Adipocyte (in vitro differentiated cells): ENCODE measurements around the gene OGFOD1.

ENCODE experiments used
- DNase-seq: peaks from one replicate; pipeline ENCODE4 v3.0.0-alpha.2; 2015; ENCODE audit warnings: low read depth
- H3K27me3 ChIP-seq: replicated peaks from 2 replicates; pipeline ENCODE4 v1.7.0; 2013; ENCODE audit warnings: mild to moderate bottlenecking, low read length, moderate library complexity; ENCODE audit not compliant: control insufficient read depth, insufficient read depth
- H3K36me3 ChIP-seq: 2 replicates; pipeline ENCODE4 v1.7.0; 2013; ENCODE audit warnings: low read length, mild to moderate bottlenecking, moderate library complexity; ENCODE audit not compliant: control insufficient read depth, insufficient read depth, severe bottlenecking
- H3K4me1 ChIP-seq: 2 replicates; pipeline ENCODE4 v1.7.0; 2013; ENCODE audit warnings: mild to moderate bottlenecking, low read length, moderate library complexity; ENCODE audit not compliant: control insufficient read depth, insufficient read depth
- H3K4me3 ChIP-seq: 2 replicates; pipeline ENCODE4 v1.7.0; 2013; ENCODE audit warnings: mild to moderate bottlenecking, low read length, moderate library complexity
- H3K9ac ChIP-seq: 2 replicates; pipeline ENCODE4 v1.7.0; 2013; ENCODE audit warnings: mild to moderate bottlenecking, low read length, moderate library complexity
- H3K9me3 ChIP-seq: 2 replicates; pipeline ENCODE4 v1.7.0; 2013; ENCODE audit warnings: mild to moderate bottlenecking, low read length, moderate library complexity; ENCODE audit not compliant: control insufficient read depth

The OGFOD1 gene

GRCh38 chr16:56513972-56514371, 62.6 kb downstream of the OGFOD1 start:
- Histone ChIP-seq H3K36me3 (peaks cover 20% of the 10 kb centered on the region), H3K4me3 (no peak overlapping the region), H3K9ac (no peak overlapping the region), H3K27me3 (no peaks in the 10 kb centered on the region), H3K9me3 (no peaks in the 10 kb centered on the region), H3K4me1 (peaks cover 10% of the 10 kb centered on the region)
- peak; percentile 75 for DNase-seq

GRCh38 chr16:56514845-56515244, 63.5 kb downstream of the OGFOD1 start:
- DNase-seq: no peak
- Histone ChIP-seq H3K4me1 (peaks cover 10% of the 10 kb centered on the region), H3K36me3 (peaks cover 12% of the 10 kb centered on the region), H3K4me3 (no peak overlapping the region), H3K9ac (no peak overlapping the region), H3K9me3 (no peaks in the 10 kb centered on the region), H3K27me3 (no peaks in the 10 kb centered on the region)

GRCh38 chr16:56515665-56516064, 64.3 kb downstream of the OGFOD1 start:
- no peak overlapping the region for H3K4me3 ChIP-seq
- H3K27me3 ChIP-seq: no peaks in the 10 kb centered on the region
- peaks cover 15% of the 10 kb centered on the region for H3K4me1 ChIP-seq
- no peak overlapping the region for H3K9ac ChIP-seq
- H3K36me3 ChIP-seq: peaks cover 10% of the 10 kb centered on the region
- no peak for DNase-seq
- H3K9me3 ChIP-seq: no peaks in the 10 kb centered on the region

DNA sequence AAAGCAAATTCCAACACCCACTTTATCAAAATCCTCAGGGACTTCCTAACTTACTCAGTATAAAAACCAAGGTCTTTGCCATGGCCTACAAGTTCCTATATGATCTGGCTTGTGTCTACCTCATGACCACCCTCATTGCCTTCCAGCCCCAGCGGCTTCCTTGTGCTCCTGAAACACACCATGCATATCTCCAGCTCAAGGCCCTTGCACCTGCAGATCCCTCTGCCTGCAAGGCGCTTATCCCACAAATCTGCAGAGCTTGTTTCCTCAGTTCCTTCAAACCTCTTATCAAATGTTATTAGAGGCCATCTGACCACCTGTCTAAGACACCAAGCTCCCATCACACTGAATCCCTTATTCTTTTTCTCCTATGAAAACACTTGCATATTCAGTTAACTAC, 65.9 kb downstream of the OGFOD1 start:
- no peaks in the 10 kb centered on the region for H3K9me3 ChIP-seq
- no peak overlapping the region for H3K9ac ChIP-seq
- peaks cover 15% of the 10 kb centered on the region for H3K4me1 ChIP-seq
- no peaks in the 10 kb centered on the region for H3K27me3 ChIP-seq
- peaks cover 2% of the 10 kb centered on the region for H3K36me3 ChIP-seq
- DNase-seq: no peak
- no peak overlapping the region for H3K4me3 ChIP-seq

GRCh38 chr16:56518425-56518824, 67.1 kb downstream of the OGFOD1 start:
- H3K27me3 ChIP-seq: no peaks in the 10 kb centered on the region

DNA sequence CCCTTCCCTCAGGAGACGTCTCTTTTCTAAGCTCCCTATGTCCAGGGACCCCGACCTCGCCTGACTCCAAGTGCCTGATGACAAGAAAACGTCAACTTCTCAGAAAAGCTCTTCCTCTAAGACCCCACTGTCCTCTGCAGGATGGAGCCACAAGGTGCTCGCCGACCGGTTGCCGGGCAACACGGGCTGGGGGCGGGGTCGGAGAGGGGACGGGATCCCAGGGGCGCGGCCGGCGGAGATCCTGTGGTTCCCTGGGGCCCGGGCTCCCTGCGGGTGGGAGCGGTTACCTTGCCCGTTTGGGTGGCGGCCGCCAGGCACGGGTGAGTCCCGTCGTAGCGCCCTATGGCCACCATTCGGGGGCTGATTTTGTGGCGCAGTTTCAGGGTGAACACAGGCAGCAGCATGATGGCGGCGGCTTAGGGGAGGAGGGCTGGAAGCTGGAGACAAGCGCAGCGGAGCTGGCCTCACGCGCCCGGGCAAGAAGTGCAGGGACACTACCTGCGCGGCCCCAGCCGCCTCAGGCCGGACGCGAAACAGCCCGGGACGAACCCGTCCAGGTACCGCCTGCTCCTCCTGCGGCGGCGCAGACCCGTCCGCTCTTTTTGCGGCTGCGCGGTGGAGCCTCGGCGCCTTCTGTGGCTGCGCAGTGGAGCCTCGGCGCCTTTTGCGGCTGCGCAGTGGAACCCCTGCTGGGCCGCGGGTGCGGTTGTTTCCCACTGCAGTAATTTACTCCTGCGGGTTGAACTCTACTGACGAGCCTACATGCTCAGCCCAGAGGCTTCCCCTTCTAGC, 68.3 kb downstream of the OGFOD1 start, which contains the start of gene BBS2:
Gene BBS2 (minus strand): TSS at position 566 of the 792 bp plus-strand sequence. CDS start 162 bp downstream, at position 404.
- Histone ChIP-seq H3K27me3 (no peaks in the 10 kb centered on the region), H3K9ac (peak within 1 kb of the TSS; percentile 93), H3K9me3 (no peaks in the 10 kb centered on the region)

More at GRCh38 chr16:56518425-56518824, 67.1 kb downstream of the OGFOD1 start:
- H3K9me3 ChIP-seq: no peaks in the 10 kb centered on the region
- DNase-seq: no peak
- no peaks in the 10 kb centered on the region for H3K36me3 ChIP-seq
- H3K4me3 ChIP-seq: peak overlapping the region; percentile 12
- H3K9ac ChIP-seq: no peak overlapping the region
- peaks cover 15% of the 10 kb centered on the region for H3K4me1 ChIP-seq

DNA sequence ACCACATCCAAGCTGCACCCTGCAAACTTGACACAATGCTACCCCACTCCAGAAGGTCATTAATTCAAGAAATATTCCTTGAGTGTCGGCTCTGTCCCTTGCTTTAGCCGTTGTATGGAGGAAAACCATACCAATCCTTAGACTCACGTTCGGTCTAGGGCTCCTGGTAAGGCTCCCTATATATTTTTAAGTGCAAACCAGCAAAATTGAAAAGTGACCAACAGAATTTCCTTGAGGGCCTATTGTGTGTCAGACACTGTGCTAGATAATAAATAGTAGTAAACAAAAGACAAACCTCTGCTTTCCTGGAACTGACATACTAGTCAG, 68.9 kb downstream of the OGFOD1 start:
- H3K9me3 ChIP-seq: no peaks in the 10 kb centered on the region
- no peaks in the 10 kb centered on the region for H3K36me3 ChIP-seq
- DNase-seq: no peak
- peak overlapping the region; percentile 95 for H3K4me3 ChIP-seq
- H3K9ac ChIP-seq: peak overlapping the region; percentile 93
- H3K27me3 ChIP-seq: no peaks in the 10 kb centered on the region
- H3K4me1 ChIP-seq: peaks cover 18% of the 10 kb centered on the region

More for the DNA sequence above, 68.3 kb downstream of the OGFOD1 start, which contains the start of gene BBS2:
- peak; percentile 94 for DNase-seq
- Histone ChIP-seq H3K4me3 (peak within 1 kb of the TSS; percentile 95), H3K4me1 (peaks cover 15% of the 10 kb centered on the region), H3K36me3 (no peaks in the 10 kb centered on the region)

GRCh38 chr16:56525236-56525635, 73.9 kb downstream of the OGFOD1 start:
- Histone ChIP-seq H3K9me3 (no peaks in the 10 kb centered on the region), H3K36me3 (no peaks in the 10 kb centered on the region), H3K4me1 (peaks cover 11% of the 10 kb centered on the region), H3K9ac (no peak overlapping the region), H3K4me3 (no peak overlapping the region), H3K27me3 (no peaks in the 10 kb centered on the region)
- DNase-seq: peak; percentile 65
